Transverse colon (tissue), 4 donors: ENCODE results near the gene LGI1. TPM values are rescaled to one million over a fixed set of nuclear protein-coding genes. Genes with fewer than 3 reads are reported as not detected.

Experiments used
- DNase-seq: peaks from one replicate; pipeline ENCODE4 v3.0.0-alpha.2; 2019
- H3K27ac ChIP-seq, 4 donors: fragments of 200-600 bp; sonication (generic); 2 replicates each; pipeline ENCODE4 v1.5.1; 2016 to 2018; ENCODE audit warnings: inconsistent platforms in 4 of 4
- H3K27me3 ChIP-seq: fragments of 200-600 bp; sonication (generic); 2 replicates; pipeline ENCODE4 v1.5.1; 2017; ENCODE audit warnings: inconsistent platforms
- H3K36me3 ChIP-seq, 4 donors: fragments of 200-600 bp; sonication (generic); 2 replicates each; pipeline ENCODE4 v1.5.1; 2017 to 2019; ENCODE audit warnings: inconsistent platforms in 4 of 4
- H3K4me1 ChIP-seq, 4 donors: fragments of 200-600 bp; sonication (generic); 2 replicates each; pipeline ENCODE4 v1.5.1; 2017 to 2020; ENCODE audit warnings: inconsistent platforms in 4 of 4
- H3K4me3 ChIP-seq, 4 donors: fragments of 200-600 bp; sonication (generic); 1 replicate in 1 of 4; 2 replicates in 3 of 4; pipeline versions ENCODE4 v1.5.1 to v1.6.1; 2017 to 2019; ENCODE audit warnings: inconsistent platforms in 4 of 4
- H3K9me3 ChIP-seq, 2 donors: fragments of 200-600 bp; sonication (generic); 2 replicates each; pipeline ENCODE4 v1.5.1; 2017 to 2019; ENCODE audit warnings: inconsistent platforms in 2 of 2
- CTCF ChIP-seq, 5 experiments: fragments of 200-600 bp in 3 of 5; fragments of 450-650 bp in 2 of 5; sonication (generic) in 3 of 5; IDR thresholded peaks; 1 replicate in 2 of 5; 2 replicates in 3 of 5; pipeline ENCODE4 v1.5.1; 2016 to 2017; ENCODE audit warnings: antibody characterized with exemption in 5 of 5, inconsistent platforms in 3 of 5, mild to moderate bottlenecking in 2 of 5, moderate library complexity in 1 of 5
- EP300 ChIP-seq: sonication (generic); formaldehyde crosslinking; IDR thresholded peaks from one replicate; pipeline ENCODE4 v1.6.1; 2017; ENCODE audit warnings: antibody characterized with exemption, low read depth
- POLR2A ChIP-seq: fragments of 450-650 bp; IDR thresholded peaks from one replicate; pipeline ENCODE4 v1.6.1; 2016; ENCODE audit warnings: antibody characterized with exemption, mild to moderate bottlenecking, moderate library complexity
- POLR2AphosphoS5 ChIP-seq, 3 donors: sonication (generic); formaldehyde crosslinking; IDR thresholded peaks; one replicate each; pipeline ENCODE4 v1.6.1; 2016; ENCODE audit warnings: antibody characterized with exemption in 3 of 3
- WGBS, 2 donors: methylation state at CpG; one replicate each; pipeline ENCODE4 v1.1.5; 2018; ENCODE audit warnings: low coverage in 1 of 2; 5-methylcytosine and 5-hydroxymethylcytosine counted together
- in situ Hi-C, 4 donors: fragments of 200-750 bp; cut with MboI; loops; one replicate each; pipeline versions ENCODE4 v1.15.0 to v1.15.1; 2017; ENCODE audit warnings: low sequenced_read_pairs in 3 of 4, low pct_ligation_motif_present in 1 of 4, low pct_unique_long_range_greater_than_20kb in 1 of 4
- intact Hi-C: fragments of 100-400 bp; cut with DNase I; formaldehyde crosslinking; loops from one replicate; pipeline ENCODE4 v1.15.1; 2023; ENCODE audit warnings: low total_unique reads
- total RNA-seq, 4 donors: library from RNA; depleted of rRNA; stranded (reverse); fragments of >200 nt; gene quantifications; one replicate each; pipeline ENCODE4 v1.1.0, GENCODE V29; 2016

Gene LGI1
- total RNA-seq, 4 donors from 2014 or later: 1.1 to 2.4 TPM; not detected in 2

- Histone ChIP-seq H3K4me1 (peaks cover 0 to 8% (median 0%) of the 10 kb centered on the region in 4 donors), H3K9me3 (peaks cover 0 to 6% of the 10 kb centered on the region in 2 donors), H3K36me3 (no peaks in the 10 kb centered on the region), H3K27me3 (no peaks in the 10 kb centered on the region), H3K27ac (no peak overlapping the region), H3K4me3 (no peak overlapping the region)
- in situ Hi-C loops: no loop called here
- TF ChIP-seq EP300 (no peak), CTCF (IDR thresholded peaks at IDR 0.05) (no peak), POLR2A (no peak), POLR2AphosphoS5 (IDR thresholded peaks at IDR 0.05) (no peak)
- no peak for DNase-seq
- 62 to 69% methylated on average over 5 of the region's 5 CpGs for WGBS, 2 donors
- intact Hi-C loops: no loop called here
Measured at GRCh38 chr10:93835770-93836169, 78.0 kb downstream of the LGI1 start.

GRCh38 chr10:93837822-93838221 is 80.1 kb downstream of the LGI1 start:
- in situ Hi-C loops: no loop called here
- TF ChIP-seq POLR2AphosphoS5 (IDR thresholded peaks at IDR 0.05) (no peak), CTCF (IDR thresholded peaks at IDR 0.05) (no peak), EP300 (no peak), POLR2A (no peak)
- Histone ChIP-seq H3K9me3 (peaks cover 0 to 6% of the 10 kb centered on the region in 2 donors), H3K27me3 (no peaks in the 10 kb centered on the region), H3K4me1 (peaks cover 0 to 8% (median 0%) of the 10 kb centered on the region in 4 donors), H3K36me3 (no peaks in the 10 kb centered on the region), H3K27ac (no peak overlapping the region), H3K4me3 (no peak overlapping the region)
- intact Hi-C loops: no loop called here
- no CpG with 5 or more reads among the region's 1 CpG for WGBS, 2 donors
- no peak for DNase-seq

GRCh38 chr10:93838278-93838677 is 80.5 kb downstream of the LGI1 start:
- H3K27ac ChIP-seq: no peak overlapping the region
- intact Hi-C loops: no loop called here
- peaks cover 0 to 6% of the 10 kb centered on the region in 2 donors for H3K9me3 ChIP-seq

DNA sequence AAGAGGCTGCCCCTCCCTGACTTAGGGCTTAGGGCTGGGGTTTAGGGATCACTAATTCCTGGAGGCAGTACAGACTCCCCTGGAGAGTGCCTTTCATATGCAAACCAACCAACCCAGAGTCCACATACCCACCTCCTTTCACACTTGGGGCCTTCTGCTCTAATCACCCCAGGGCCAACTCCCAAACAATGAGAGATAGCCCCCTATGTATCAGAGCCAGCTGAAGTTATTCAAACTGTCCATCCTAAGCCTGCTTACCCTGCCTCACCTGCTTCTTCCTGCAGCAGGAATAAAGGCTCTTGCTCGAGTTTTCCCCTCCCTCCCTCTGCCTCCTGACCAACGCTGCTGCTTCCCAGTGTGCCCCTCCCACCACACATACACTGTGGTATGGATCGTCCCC is 84.2 kb downstream of the LGI1 start:
- Histone ChIP-seq H3K27ac (no peak overlapping the region), H3K9me3 (no peaks in the 10 kb centered on the region), H3K36me3 (no peaks in the 10 kb centered on the region), H3K27me3 (no peaks in the 10 kb centered on the region), H3K4me3 (no peak overlapping the region), H3K4me1 (peaks cover 0 to 8% (median 0%) of the 10 kb centered on the region in 4 donors)
- in situ Hi-C loops (no loop called here), intact Hi-C loops (no loop called here)
- DNase-seq: no peak
- WGBS, 2 donors: 27 to 56% methylated on average over 2 to 3 of the region's 3 CpGs
- TF ChIP-seq EP300 (no peak), POLR2A (no peak), CTCF (IDR thresholded peaks at IDR 0.05) (no peak), POLR2AphosphoS5 (IDR thresholded peaks at IDR 0.05) (no peak)

More at GRCh38 chr10:93838278-93838677, 80.5 kb downstream of the LGI1 start:
- no peak for DNase-seq
- Histone ChIP-seq H3K4me3 (no peak overlapping the region), H3K4me1 (peaks cover 0 to 8% (median 0%) of the 10 kb centered on the region in 4 donors), H3K36me3 (no peaks in the 10 kb centered on the region), H3K27me3 (no peaks in the 10 kb centered on the region)
- no peak for TF ChIP-seq POLR2AphosphoS5 (IDR thresholded peaks at IDR 0.05)
- no peak for TF ChIP-seq EP300
- no peak for TF ChIP-seq POLR2A
- no peak for TF ChIP-seq CTCF (IDR thresholded peaks at IDR 0.05)
- in situ Hi-C loops: no loop called here
